ENCODE results near the gene SPRYD4.
"Not testable (repeated sequence)": the region's sequence is repeated elsewhere in the genome, so short reads cannot be mapped to it uniquely, and the experiment has no call there.

The SPRYD4 gene

DNA sequence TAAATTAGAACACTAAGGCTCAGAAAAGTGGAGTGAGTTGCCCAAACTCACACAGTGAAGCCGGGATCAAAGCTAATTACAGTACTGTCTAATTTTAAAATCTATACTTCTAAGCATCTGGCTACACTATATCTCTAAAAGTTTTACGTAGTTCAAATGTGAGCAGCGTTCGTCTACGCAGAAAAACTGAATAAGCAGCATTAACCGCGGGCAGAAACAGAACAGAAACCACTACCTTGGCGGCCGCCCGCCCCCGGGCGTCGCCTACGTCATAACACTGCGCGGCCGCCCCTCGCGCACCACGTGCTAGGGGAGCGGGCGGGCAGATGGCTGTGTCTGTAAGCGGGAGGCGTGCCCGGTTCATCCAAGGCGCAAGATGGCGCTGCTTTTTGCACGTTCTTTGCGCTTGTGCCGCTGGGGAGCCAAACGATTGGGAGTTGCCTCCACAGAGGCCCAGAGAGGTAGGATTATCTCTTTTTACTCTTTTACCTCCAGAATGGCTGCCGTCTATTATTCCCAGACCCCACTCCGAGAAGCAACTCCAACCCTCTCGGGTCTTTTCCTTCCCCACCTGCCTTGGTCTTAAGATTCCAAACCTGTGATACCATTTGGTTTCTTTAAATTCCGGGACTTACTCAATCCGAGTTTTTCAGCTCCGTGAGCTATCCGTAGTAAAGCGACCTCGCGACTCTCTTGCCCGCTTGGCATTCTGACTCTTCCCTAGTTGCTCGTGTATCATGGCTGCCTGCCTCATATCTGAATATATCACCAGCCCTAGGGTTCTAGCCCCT is at the start of gene SPRYD4:
Gene SPRYD4 (plus strand): TSS at position 363 of the 791 bp plus-strand sequence. CDS start 14 bp downstream, at position 377.
- DNase-seq (ENCODE audit: low spot score): peak; percentile 95

- no peak for DNase-seq (ENCODE audit: low spot score)
Observed at GRCh38 chr12:56420411-56420810, 48.0 kb upstream of the SPRYD4 start.

DNA sequence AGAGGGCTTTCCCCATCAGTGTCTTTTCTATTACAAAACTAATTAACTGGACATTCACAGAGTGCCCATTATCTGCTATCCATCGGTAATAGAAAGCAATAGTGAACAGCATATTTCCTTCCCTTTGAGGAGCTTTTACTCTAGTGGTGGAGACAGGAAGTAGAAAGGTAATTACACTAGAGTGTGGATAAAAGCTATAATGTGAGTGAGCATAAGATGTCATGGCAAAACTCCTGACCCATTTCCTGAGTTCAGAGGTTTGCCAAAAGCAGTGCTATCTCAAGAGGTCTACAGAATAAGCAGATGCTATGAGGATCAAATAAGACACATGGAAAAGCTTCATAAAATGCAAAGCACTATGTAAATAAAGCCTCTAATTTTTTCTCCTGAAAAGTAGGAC is 43.2 kb upstream of the SPRYD4 start:
- DNase-seq (ENCODE audit: low spot score): no peak

GRCh38 chr12:56425940-56426438 is 42.4 kb upstream of the SPRYD4 start:
- DNase-seq (ENCODE audit: low spot score): no peak

DNA sequence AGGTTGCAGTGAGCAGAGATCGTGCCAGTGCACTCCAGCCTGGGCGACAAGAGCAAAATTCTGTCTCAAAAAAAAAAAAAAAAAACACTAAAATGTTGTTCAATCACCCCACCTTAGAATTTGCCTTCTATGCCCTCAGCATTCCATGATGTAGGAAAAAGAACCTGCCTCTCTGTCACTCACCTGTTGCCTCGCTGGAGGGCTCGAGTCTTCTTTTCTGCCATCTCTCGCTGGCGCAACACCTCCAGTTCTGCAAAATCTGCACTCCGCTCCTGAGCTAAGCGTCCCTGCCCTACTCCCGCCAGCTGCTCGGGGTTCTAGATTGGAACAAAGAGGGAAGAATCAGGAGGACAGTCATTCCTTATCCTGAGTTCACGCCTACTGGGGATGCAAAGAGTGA is 37.1 kb upstream of the SPRYD4 start:
- no peak for DNase-seq (ENCODE audit: low spot score)

DNA sequence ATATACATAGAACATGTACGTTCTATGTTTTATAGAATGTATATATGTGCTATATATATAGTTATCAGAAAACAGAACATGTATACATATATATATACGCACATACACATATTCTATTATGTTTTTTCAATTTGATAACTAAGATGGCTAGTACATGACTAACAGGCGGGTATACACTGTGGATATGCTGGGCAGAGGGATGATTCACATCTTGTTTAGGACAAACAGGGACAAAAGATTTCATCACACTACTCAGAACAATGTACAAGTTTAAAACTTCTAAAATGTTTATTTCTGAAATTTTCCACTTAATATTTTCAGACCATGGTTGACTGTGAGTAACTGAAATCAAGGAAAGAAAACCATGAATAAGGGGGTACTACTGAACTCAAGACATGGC is 36.5 kb upstream of the SPRYD4 start:
- no peak for DNase-seq (ENCODE audit: low spot score)

DNA sequence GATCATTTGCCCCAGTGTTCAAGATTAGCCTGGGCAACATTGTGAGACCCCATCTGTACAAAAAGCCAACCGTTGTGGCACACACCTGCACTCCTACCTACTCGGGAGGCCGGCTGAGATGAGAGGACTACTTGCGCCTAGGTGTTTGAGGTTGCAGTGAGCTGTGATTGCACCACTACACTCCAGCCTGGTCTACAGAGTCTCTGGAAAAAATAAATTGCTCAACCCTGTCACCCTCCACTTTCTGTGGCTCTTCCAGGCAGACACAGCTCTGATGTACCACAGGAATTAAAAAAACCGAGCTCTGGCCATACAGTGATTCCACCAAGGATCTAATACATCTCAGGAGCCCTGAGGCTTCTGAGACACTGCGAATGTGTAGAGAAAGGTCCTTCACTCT is 33.5 kb upstream of the SPRYD4 start:
- no peak for DNase-seq (ENCODE audit: low spot score)

DNA sequence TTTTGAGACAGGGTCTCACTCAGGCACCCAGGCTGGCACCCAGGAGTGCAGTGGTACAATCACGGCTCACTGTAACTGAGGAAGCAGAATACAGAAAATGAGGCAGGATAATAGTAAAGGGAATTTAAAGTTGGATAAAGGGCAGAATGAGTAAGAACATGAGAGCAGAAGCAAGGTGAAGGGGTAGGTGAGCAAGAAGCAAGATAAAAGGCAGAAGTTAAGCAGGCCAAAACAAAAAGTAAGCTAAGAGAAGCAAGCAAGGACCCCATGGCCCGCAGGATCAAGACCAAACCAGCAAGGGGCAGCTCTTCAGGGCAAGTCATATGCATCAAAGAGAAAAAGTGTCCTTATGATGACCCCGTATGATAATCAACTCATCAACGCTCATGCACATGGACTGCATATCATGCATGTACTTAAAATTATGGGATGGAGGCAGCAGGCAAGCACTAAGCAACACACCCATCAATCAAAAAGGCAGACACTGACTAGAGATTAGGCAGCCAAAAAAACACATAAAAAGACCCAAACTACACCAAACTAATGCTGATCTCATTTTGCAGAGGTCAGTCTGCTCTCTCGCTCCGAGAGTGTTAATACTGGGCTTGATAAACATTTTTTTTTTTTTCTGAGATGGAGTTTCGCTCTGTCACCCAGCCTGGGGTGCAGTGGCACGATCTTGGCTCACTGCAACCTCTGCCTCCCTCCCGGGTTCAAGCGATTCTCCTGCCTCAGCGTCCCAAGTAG is 30.8 kb upstream of the SPRYD4 start:
- DNase-seq (ENCODE audit: low spot score): no peak

- DNase-seq (ENCODE audit: low spot score): not testable (repeated sequence)
Observed at GRCh38 chr12:56443208-56443607, 25.2 kb upstream of the SPRYD4 start.

DNA sequence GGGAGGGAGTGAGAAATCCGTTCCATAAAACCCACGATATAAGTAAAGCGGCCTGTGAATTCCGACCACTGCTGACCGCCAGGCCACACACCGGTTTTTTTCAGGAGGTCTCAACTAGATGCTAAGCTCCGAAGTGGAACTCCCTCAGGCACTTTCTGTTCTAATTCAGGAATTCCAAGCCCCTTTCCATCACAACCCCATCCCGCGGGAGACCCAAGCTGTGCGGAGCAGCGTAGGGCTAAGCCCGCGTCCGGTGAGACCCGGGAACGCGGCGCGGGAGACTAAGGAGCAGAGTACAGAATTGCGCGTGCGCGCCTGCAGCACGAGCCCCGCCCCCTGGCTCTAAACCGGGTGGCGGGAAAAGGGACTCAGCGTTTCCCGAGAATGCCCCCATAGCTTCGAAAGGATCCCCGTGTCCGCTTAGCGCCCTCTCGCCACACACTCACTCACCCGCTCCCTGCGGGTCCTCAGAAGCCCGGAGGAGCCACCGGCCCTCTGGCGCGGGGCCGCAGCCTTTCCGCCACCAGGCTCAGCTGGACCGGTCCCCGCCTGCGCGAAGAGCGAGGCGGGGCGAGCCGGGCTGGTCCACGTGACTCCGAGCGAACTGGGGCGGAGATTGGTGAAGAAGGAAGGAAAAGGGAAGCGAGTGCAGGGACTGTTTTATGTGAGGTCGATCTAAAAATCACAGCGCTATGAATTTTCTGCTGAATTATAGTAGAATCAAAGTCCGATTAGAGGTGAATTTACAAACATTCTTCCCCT is 19.3 kb upstream of the SPRYD4 start, which contains the start of gene TIMELESS:
Gene TIMELESS (minus strand): TSS at position 567 of the 762 bp plus-strand sequence. CDS start 15,256 bp downstream, outside the sequence.
- DNase-seq (ENCODE audit: low spot score): peak; percentile 89

- DNase-seq (ENCODE audit: low spot score): no peak
Observed at GRCh38 chr12:56449622-56449984, 18.8 kb upstream of the SPRYD4 start.

GRCh38 chr12:56450241-56450640 is 18.1 kb upstream of the SPRYD4 start:
- no peak for DNase-seq (ENCODE audit: low spot score)

DNA sequence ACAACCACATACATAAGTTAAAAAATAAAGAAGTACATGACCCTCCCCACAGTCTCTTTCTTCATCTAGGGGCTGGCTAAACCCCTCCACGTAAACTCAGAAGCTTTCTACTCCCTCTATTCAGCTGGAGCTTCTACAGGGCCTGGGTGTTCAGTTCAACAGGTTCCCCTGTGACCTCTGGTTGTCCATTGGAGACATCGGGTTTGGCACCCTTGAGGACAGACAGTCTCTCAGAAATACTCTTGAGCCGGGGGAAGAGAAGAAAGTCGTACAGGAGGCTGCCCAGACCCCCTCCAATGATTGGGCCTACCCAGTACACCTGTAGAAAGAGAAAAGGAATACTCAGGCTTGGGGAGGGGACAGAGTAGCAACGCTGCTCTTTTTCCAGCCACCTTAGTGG is 17.2 kb upstream of the SPRYD4 start:
- DNase-seq (ENCODE audit: low spot score): no peak

DNA sequence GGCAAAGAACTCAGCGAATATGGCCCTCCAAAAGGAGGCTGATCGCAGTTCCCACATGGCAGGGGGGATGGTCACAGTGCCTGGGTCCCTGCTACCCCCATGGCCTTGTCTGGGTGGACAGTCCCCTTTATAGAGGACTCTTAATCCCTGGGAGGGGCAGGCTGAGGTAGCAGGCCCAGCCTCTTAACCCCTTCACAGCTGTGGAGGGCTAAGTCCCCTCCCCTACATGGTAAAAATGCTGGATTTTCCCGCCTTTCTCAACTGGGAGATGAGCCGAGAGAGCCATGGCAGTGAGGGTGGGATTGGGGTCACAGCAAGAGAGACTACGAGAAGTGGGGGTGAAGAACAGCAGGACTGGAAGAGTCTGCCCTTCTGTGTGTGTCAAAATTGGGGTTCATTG is 13.8 kb upstream of the SPRYD4 start, which contains the start of gene MIP:
Gene MIP (minus strand): TSS at position 101 of the 400 bp plus-strand sequence. CDS start 44 bp downstream, at position 57.
- no peak for DNase-seq (ENCODE audit: low spot score)

- DNase-seq (ENCODE audit: low spot score): no peak
Observed at GRCh38 chr12:56457817-56458216, 10.6 kb upstream of the SPRYD4 start.

DNA sequence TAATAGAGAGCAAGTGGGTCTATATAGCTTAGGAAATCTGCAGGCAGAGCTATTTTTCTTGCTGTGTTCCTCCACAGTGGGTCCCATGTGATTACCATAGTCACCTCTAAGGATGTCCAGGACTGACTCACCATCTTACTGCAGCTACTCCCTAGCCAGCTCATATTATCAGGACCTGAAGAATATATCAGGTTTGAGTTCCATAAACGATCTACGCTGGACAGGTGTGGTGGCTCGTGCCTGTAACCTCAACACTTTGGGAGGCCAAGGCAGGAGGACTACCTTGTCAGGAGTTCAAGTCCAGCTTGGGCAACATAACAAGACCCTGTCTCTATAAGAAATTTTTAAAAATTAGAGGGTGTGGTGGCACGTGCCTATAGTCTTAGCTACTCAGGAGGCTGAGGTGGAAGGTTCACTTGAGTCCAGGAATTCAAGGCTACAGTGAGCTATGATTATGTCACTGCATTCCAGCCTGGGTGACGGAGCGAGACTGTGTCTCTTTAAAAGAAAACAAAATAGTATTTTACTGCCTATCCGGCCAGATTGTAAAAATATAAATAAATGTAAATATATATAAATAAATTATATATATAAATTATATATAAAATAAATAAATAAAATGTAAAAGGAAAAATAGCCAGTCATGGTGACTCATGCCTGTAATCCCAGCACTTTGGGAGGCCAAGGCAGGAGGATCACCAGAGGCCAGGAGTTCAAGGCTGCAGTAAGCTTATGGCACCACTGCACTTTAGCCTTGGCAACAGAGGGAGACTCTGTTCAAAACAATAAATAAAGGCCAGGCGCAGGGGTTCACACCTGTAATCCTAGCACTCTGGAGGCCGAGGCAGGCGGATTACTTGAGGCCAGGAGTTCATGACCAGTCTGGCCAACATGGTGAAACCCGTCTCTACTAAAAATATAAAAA is 6.9 kb upstream of the SPRYD4 start:
- no peak for DNase-seq (ENCODE audit: low spot score)

- DNase-seq (ENCODE audit: low spot score): no peak
Observed at GRCh38 chr12:56462565-56462964, 5.8 kb upstream of the SPRYD4 start.

- DNase-seq (ENCODE audit: low spot score): no peak
Observed at GRCh38 chr12:56469007-56469930, 891 bp downstream of the SPRYD4 start.

DNA sequence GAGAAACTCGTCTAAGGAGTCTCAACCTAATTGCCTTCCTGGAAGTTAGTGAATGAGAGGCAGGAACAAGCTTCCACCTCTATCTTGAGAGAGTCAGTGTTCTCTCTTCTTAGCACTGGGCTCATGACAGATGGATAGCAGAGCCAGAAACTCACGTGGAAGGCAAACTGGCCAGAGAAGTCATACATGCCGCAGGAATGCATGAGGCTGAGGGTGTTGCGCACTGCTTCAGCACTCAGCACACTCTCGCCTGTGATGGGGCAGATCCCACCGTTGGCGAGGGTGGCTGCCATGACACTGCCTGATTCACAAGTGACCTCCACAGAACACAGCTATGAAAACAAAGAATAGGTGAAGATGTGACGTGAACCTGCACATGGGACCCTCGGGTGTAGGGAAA is 6.0 kb downstream of the SPRYD4 start:
- DNase-seq (ENCODE audit: low spot score): no peak

DNA sequence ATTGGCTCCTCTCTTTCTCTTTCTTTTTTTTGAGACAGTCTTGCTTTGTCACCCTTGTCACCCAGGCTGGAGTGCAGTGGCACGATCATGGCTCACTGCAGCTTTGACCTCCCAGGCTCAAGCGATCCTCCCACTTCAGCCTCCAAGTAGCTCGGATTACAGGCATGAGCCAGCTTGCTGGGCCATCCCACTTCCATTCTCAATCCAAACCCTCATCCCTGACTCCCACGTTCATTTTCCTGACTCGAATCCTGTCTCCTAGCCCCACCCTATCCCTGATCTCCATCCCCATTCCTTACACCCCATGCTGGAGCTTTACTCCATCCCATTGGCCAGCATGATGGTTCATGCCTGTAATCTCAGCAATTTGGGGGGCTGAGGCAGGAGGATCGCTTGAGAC is 7.8 kb downstream of the SPRYD4 start:
- no peak for DNase-seq (ENCODE audit: low spot score)

Measured in activated CD4-positive, alpha-beta T cell treated with anti-CD3 and anti-CD28 coated beads, Interleukin-2, Interleukin-4, amounts not matched to agents 100 ng/mL and 50 ng/mL, durations not matched to agents 16 hours and 8 hours (primary cell).